Breast epithelium (tissue), 4 donors: Measurements from ENCODE around the gene PIAS1. TPM values are rescaled to one million over a fixed set of nuclear protein-coding genes. Genes with fewer than 3 reads are reported as not detected.

ENCODE experiments used
- DNase-seq, 2 donors: peaks; one replicate each; pipeline ENCODE4 v3.0.0-alpha.2; 2019; ENCODE audit warnings: low spot score in 2 of 2
- H3K27ac ChIP-seq, 2 donors: fragments of 200-600 bp; sonication (generic) in 1 of 2; one replicate each; pipeline ENCODE4 v1.5.1; 2016 to 2019; ENCODE audit warnings: mild to moderate bottlenecking in 1 of 2
- H3K27me3 ChIP-seq, 2 donors: fragments of 200-600 bp; sonication (generic) in 1 of 2; one replicate each; pipeline versions ENCODE4 v1.5.1 to v1.6.0; 2017 to 2019; ENCODE audit warnings: control low read depth in 1 of 2, mild to moderate bottlenecking in 1 of 2
- H3K36me3 ChIP-seq: fragments of 200-600 bp; one replicate; pipeline ENCODE4 v1.5.1; 2019
- H3K4me1 ChIP-seq, 2 donors: fragments of 200-600 bp; sonication (generic); one replicate each; pipeline ENCODE4 v1.5.1; 2016 to 2019; ENCODE audit warnings: control low read depth in 1 of 2
- H3K4me3 ChIP-seq, 3 donors: fragments of 200-600 bp; sonication (generic); 1 replicate in 2 of 3; 2 replicates in 1 of 3; pipeline ENCODE4 v1.5.1; 2016 to 2019; ENCODE audit warnings: mild to moderate bottlenecking in 3 of 3, moderate library complexity in 2 of 3
- H3K9me3 ChIP-seq, 2 donors: fragments of 200-600 bp; sonication (generic) in 1 of 2; one replicate each; pipeline ENCODE4 v1.5.1; 2016 to 2019; ENCODE audit warnings: control low read depth in 1 of 2
- CTCF ChIP-seq, 3 donors: fragments of 450-650 bp; IDR thresholded peaks; one replicate each; pipeline ENCODE4 v1.5.1; 2016 to 2017; ENCODE audit warnings: antibody characterized with exemption in 3 of 3, mild to moderate bottlenecking in 3 of 3, moderate library complexity in 3 of 3
- POLR2A ChIP-seq: fragments of 450-650 bp; IDR thresholded peaks from one replicate; pipeline ENCODE4 v1.6.1; 2016; ENCODE audit warnings: antibody characterized with exemption, mild to moderate bottlenecking, moderate library complexity
- POLR2AphosphoS5 ChIP-seq, 3 donors: sonication (generic); formaldehyde crosslinking; IDR thresholded peaks; one replicate each; pipeline ENCODE4 v1.6.1; 2017; ENCODE audit warnings: antibody characterized with exemption in 3 of 3
- intact Hi-C: fragments of 100-400 bp; cut with DNase I; formaldehyde crosslinking; loops from one replicate; pipeline ENCODE4 v1.15.1; 2023; ENCODE audit warnings: low total_unique reads
- total RNA-seq, 3 donors: library from RNA; depleted of rRNA; stranded (reverse); fragments of >200 nt; gene quantifications; one replicate each; pipeline ENCODE4 v1.1.0, GENCODE V29; 2016

The PIAS1 gene
- total RNA-seq, 3 donors from 2014 or later = 43.9 to 77.4 (median 57.1) TPM

GRCh38 chr15:68063606-68064005, 9.5 kb downstream of the PIAS1 start:
- Histone ChIP-seq H3K36me3 (no peaks in the 10 kb centered on the region), H3K4me3 (no peak overlapping the region), H3K4me1 (no peaks in the 10 kb centered on the region), H3K27ac (no peak overlapping the region), H3K27me3 (no peaks in the 10 kb centered on the region), H3K9me3 (no peaks in the 10 kb centered on the region)
- DNase-seq = no peak
- intact Hi-C loops = no loop called here
- no peak for TF ChIP-seq POLR2AphosphoS5 (IDR thresholded peaks at IDR 0.05)
- TF ChIP-seq CTCF (IDR thresholded peaks at IDR 0.05) = no peak
- TF ChIP-seq POLR2A = no peak

GRCh38 chr15:68073576-68074288, 19.6 kb downstream of the PIAS1 start:
- no peak overlapping the region for H3K27ac ChIP-seq
- no peak for DNase-seq
- no peak overlapping the region for H3K4me3 ChIP-seq
- H3K36me3 ChIP-seq = peaks cover 6% of the 10 kb centered on the region
- no peak for TF ChIP-seq POLR2A
- no peak for TF ChIP-seq CTCF (IDR thresholded peaks at IDR 0.05)
- TF ChIP-seq POLR2AphosphoS5 (IDR thresholded peaks at IDR 0.05) = no peak
- intact Hi-C loops = no loop called here
- no peaks in the 10 kb centered on the region for H3K4me1 ChIP-seq
- no peaks in the 10 kb centered on the region for H3K9me3 ChIP-seq
- no peaks in the 10 kb centered on the region for H3K27me3 ChIP-seq

- intact Hi-C loops = no loop called here
- Histone ChIP-seq H3K9me3 (no peaks in the 10 kb centered on the region), H3K27ac (no peak overlapping the region), H3K4me3 (no peak overlapping the region), H3K27me3 (no peaks in the 10 kb centered on the region), H3K4me1 (no peaks in the 10 kb centered on the region), H3K36me3 (peaks cover 6% of the 10 kb centered on the region)
- TF ChIP-seq POLR2A (no peak), CTCF (IDR thresholded peaks at IDR 0.05) (no peak), POLR2AphosphoS5 (IDR thresholded peaks at IDR 0.05) (no peak)
- DNase-seq = no peak
Measured at GRCh38 chr15:68075764-68076385, 21.8 kb downstream of the PIAS1 start.

GRCh38 chr15:68078365-68078764, 24.2 kb downstream of the PIAS1 start:
- intact Hi-C loops = no loop called here
- Histone ChIP-seq H3K4me3 (no peak overlapping the region), H3K27me3 (no peaks in the 10 kb centered on the region), H3K9me3 (no peaks in the 10 kb centered on the region), H3K36me3 (peaks cover 6% of the 10 kb centered on the region), H3K4me1 (no peaks in the 10 kb centered on the region), H3K27ac (no peak overlapping the region)
- DNase-seq = no peak
- TF ChIP-seq POLR2AphosphoS5 (IDR thresholded peaks at IDR 0.05) = no peak
- TF ChIP-seq POLR2A = no peak
- no peak for TF ChIP-seq CTCF (IDR thresholded peaks at IDR 0.05)

GRCh38 chr15:68080334-68080733, 26.2 kb downstream of the PIAS1 start:
- TF ChIP-seq POLR2AphosphoS5 (IDR thresholded peaks at IDR 0.05) (no peak), POLR2A (no peak), CTCF (IDR thresholded peaks at IDR 0.05) (no peak)
- Histone ChIP-seq H3K27me3 (no peaks in the 10 kb centered on the region), H3K4me3 (no peak overlapping the region), H3K4me1 (no peaks in the 10 kb centered on the region), H3K9me3 (no peaks in the 10 kb centered on the region), H3K27ac (no peak overlapping the region), H3K36me3 (no peaks in the 10 kb centered on the region)
- DNase-seq = no peak
- intact Hi-C loops = no loop called here
